Measurements from ENCODE around the gene LYRM4.
A peak's percentile ranks its signal among the peaks of the same experiment; 100 is the strongest.

The LYRM4 gene

DNA sequence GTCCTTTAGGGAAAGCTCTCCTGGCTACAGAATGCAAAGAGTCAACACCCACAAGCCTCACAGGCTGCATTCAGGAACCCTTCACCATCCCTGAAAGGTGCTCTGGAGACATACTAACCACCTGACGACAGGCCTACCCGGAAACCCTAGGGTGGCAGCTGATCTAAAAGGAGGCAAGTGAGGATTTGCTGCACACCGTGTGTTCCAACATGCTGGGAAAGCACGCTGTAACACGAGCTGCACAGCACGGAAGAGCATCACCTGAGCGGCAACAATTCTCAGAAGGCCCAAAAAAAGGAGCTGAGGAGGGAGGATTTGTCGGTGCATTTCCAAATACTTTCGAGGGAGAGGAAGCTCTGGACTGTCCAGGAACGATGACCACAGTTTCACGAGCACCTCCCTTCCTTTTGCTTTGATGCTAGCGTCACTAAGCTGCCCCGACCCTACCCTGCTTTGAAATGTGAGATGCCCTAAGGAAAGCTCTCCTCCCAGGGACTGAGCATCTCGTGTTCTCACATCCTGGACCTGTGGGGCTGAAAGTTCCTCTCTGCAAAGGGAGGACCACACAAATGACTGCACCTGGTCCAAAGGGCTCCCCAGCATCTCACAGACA is 88.6 kb downstream of the LYRM4 start:
- DNase-seq, result no peak

DNA sequence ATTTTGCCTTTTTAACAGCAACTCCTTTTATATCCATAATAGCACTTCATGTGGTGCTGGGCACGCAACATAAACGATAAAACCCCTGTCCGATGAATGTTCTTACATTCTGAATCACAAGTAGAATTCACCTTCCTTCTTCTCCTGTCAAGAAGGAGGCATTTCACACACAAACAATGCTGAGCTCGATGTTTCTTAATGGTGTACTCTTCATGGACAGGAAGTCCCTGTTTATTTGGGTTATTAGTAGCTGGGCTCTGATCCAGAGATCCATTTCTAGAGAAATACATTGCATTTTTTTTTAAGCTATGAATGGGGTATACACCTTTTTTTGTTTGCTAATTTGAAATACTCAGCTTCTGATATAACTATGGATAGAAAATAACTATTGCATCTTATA is 93.2 kb downstream of the LYRM4 start:
- DNase-seq, result no peak

- DNase-seq, result no peak
These were observed 96.7 kb downstream of the LYRM4 start for GRCh38 chr6:5164092-5164491.

GRCh38 chr6:5163247-5163646 is 97.5 kb downstream of the LYRM4 start:
- no peak for DNase-seq

- DNase-seq, result peak; percentile 5
These were observed 98.4 kb downstream of the LYRM4 start for GRCh38 chr6:5162355-5162754.

GRCh38 chr6:5160206-5160605 is 100.5 kb downstream of the LYRM4 start:
- no peak for DNase-seq

DNA sequence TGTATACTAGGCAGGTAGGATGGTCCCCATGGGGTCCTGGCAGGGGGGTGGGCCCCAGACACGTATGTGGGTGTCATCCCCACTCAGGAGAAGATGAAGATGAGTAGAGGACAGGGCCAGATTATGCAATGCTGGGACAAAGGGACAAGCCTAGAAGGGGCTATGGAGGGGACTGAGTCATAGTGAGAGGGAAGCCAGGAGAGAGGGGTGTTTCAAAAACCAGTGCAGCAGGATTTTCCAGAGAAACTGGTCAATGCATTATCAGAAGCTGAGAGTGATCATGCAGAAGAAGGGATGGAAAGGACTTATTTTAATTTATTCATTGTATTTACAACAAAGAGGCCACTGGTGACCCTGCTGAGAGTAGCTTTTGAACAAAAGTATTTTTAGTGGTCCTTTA is 101.6 kb downstream of the LYRM4 start:
- no peak for DNase-seq

DNA sequence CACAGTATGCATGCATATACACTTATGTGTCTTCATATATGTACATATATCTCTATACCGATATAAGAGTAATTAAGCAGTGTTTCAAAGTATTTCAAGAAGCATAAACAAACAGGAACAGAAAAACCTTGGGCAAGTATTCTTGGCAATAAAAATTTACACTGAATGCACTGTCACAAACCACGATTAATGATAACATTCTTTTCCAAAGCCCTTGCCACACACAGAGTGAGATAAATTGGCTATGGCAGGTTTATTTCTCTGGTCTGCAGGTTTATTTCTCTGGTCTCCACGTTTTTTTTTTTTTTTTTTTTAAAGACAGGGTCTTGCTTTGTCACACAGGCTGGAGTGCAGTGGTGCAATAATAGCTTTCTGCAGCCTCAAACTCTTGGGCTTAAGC is 102.6 kb downstream of the LYRM4 start:
- no peak for DNase-seq

DNA sequence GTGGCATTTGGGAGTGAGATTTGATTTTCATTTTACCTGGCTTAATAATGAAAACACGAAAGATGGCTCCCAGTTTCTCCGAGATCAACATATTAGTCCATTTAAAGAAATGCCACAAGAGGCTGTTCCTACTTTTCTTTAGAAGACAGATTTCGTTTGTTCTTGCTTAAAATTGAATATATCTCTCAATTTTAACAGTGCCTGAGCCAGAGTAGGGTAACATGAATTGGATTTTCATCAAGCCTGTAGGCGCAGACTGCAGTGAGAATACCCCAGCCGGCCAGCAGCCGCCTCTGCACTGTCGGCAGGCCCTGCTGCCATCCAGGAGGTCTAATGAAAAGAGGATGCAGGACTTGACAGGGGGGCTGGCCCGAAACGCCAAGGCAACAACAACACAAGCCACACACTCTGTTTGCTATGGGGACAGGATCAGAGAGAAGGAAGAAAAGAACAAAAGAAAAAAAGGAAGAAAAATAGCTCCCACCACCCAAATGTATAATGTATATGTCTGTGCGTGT is 103.1 kb downstream of the LYRM4 start:
- DNase-seq, result no peak

GRCh38 chr6:5156627-5157026 is 104.1 kb downstream of the LYRM4 start:
- DNase-seq, result no peak

- DNase-seq, result no peak
These were observed 104.8 kb downstream of the LYRM4 start for GRCh38 chr6:5155906-5156305.

DNA sequence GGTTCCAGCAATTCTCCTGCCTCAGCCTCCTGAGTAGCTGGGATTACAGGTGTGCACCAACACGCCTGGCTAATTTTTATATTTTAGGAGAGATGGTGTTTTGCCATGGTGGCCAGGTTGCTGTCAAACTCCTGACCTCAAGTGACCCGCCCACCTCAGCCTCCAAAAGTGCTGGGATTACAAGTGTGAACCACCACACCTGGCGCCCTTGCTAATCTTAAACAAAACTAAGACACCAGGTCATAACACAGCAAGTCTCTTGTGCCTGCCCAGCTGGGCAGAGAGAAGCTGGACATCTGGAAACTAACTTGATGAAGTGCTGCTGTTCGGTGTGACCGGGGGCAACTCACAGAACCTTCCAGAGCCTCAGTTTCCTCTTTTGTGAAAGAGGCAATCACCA is 107.6 kb downstream of the LYRM4 start:
- no peak for DNase-seq

GRCh38 chr6:5152460-5152859 is 108.3 kb downstream of the LYRM4 start:
- no peak for DNase-seq

DNA sequence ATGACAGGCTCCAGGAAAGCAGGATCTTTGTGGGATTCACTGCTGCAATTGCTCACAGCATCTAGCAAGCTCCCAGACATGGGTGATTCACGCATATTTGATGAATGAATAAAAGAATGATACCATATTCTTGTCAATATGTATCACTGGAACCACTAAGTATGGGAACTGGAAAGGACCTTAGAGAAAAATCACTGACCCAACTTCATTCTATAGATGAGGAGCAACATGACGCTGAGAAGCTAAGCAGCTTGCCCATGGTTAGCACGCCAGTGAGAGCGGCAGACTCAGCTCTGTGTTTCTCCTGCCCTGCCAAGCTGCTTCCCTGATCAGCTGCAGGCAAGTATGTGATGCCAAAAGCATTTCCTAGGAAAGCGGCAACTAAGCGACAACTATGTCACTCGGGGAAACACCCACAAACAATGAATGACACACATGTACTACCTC is 108.8 kb downstream of the LYRM4 start:
- DNase-seq, result no peak

GRCh38 chr6:5151360-5151954 is 109.3 kb downstream of the LYRM4 start:
- DNase-seq, result no peak

DNA sequence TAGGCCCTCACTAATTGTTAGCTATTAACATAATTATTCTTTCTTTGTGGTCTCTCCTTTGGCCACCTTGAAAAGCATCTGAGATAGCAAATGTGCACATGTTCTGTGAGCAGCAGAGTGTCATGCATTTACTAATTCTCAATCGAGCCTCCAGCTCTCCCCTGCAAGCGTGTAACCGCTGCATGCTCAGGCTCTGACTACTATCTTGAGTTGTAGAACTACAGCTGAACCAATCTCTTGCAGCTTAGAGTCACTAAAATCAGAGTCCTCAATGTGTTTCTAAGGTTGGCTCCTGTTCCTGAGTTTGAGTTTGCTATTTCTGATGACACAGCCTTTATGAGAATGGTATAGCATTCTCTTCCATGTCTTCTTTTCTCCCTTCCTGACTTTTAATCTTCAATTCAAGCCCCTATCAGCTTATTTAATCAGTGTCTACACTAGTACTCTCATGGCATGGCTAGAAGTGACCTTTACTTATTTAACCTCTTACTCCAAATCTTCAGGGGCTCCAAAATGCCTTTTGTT is 110.1 kb downstream of the LYRM4 start:
- no peak for DNase-seq

DNA sequence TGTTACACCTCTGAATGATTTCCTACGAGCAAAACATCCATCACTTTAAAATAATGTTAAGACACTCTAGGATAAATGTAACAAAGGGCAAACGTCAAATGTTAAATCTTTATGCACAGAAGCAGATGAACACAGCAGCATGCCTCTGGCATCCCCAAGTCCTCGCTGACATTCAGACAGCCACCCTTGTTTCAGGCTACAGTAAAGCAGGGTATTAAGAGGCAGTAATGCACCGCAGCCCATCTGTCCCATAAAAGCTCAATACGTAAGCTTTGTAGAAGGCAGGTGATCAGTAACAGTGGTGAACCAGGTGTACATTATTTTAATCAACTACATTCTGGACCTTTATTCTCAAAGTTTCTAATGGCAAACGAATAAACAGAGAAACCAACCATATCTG is 110.9 kb downstream of the LYRM4 start:
- no peak for DNase-seq

GRCh38 chr6:5149159-5149704 is 111.5 kb downstream of the LYRM4 start:
- DNase-seq, result no peak

- DNase-seq, result no peak
These were observed 114.4 kb downstream of the LYRM4 start for GRCh38 chr6:5146398-5146797.

GRCh38 chr6:5143634-5144311 is 117.0 kb downstream of the LYRM4 start:
- DNase-seq, result peak; percentile 76

DNA sequence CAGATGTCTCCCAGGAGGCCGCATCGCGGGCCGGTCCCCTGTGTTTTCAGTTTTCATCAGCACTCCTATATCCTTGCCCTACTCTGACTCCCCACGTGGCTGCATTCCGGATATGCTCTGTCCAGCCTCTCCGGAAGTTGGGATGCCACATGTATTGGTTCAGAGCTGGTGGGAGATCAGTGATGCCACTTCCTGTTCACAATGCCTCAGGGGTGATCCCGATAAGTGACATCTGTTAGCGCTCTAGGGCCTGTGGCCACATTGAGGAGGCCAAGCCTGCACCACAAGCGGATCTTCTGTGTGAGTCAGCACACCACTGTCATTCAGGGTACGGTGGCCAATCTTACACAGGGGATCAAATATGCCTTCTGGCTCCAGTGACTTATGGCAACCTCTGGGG is 117.8 kb downstream of the LYRM4 start:
- no peak for DNase-seq

GRCh38 chr6:5142131-5142530 is 118.6 kb downstream of the LYRM4 start:
- DNase-seq, result no peak

GRCh38 chr6:5141046-5141445 is 119.7 kb downstream of the LYRM4 start:
- DNase-seq, result no peak
